MCF 10A (cell line): Measurements from ENCODE around the gene PTPRE. TPM values are rescaled to one million over a fixed set of nuclear protein-coding genes. Genes with fewer than 3 reads are reported as not detected.

Experiments used
- BruUV-seq: library from RNA; stranded (reverse); fragments of 400-500 nt; replicated peaks from 2 replicates; lab custom pipeline; 2021; lab: Mats Ljungman, UMichigan
- CTCF ChIA-PET: fragments of 300-600 bp; sonication (Branson Sonifier 250); formaldehyde crosslinking; extraction: SDS; loops from one replicate; lab custom pipeline; 2021; ENCODE audit warnings: antibody characterized with exemption, inconsistent platforms; lab: Yijun Ruan, JAX
- POLR2A ChIA-PET: fragments of 300-600, 350-650 bp; sonication (Branson Sonifier 250); formaldehyde crosslinking; extraction: SDS; loops from one replicate; lab custom pipeline; 2020; ENCODE audit warnings: antibody characterized with exemption, inconsistent platforms; lab: Yijun Ruan, JAX
- DNase-seq: peaks from one replicate; pipeline ENCODE4 v3.0.0-alpha.2; 2018; ENCODE audit not compliant: unreplicated experiment
- H3K27ac Mint-ChIP-seq: one replicate; pipeline ENCODE4 v1.8.0; 2022; ENCODE audit warnings: mild to moderate bottlenecking, low read depth, mixed read lengths; ENCODE audit not compliant: unreplicated experiment
- H3K27me3 Mint-ChIP-seq: one replicate; pipeline ENCODE4 v1.8.0; 2022; ENCODE audit warnings: mixed read lengths; ENCODE audit not compliant: insufficient read depth, unreplicated experiment
- H3K36me3 Mint-ChIP-seq: one replicate; pipeline ENCODE4 v1.8.0; 2022; ENCODE audit warnings: mild to moderate bottlenecking, moderate library complexity, mixed read lengths; ENCODE audit not compliant: insufficient read depth, unreplicated experiment
- H3K4me1 Mint-ChIP-seq: one replicate; pipeline ENCODE4 v1.8.0; 2022; ENCODE audit warnings: mixed read lengths; ENCODE audit not compliant: insufficient read depth, unreplicated experiment
- H3K4me3 Mint-ChIP-seq: one replicate; pipeline ENCODE4 v1.8.0; 2022; ENCODE audit warnings: mild to moderate bottlenecking, moderate library complexity, mixed read lengths; ENCODE audit not compliant: unreplicated experiment
- H3K9me3 Mint-ChIP-seq: one replicate; pipeline ENCODE4 v1.8.0; 2022; ENCODE audit warnings: mixed read lengths; ENCODE audit not compliant: unreplicated experiment
- CTCF ChIP-seq: fragments of 200-600 bp; IDR thresholded peaks from one replicate; pipeline ENCODE4 v1.8.0; 2022; ENCODE audit warnings: antibody characterized with exemption, mild to moderate bottlenecking; ENCODE audit not compliant: unreplicated experiment
- intact Hi-C: fragments of 100-400 bp; cut with micrococcal nuclease; formaldehyde crosslinking; loops from 2 replicates; pipeline ENCODE4 v1.14.1; 2022
- total RNA-seq: library from RNA; stranded (reverse); gene quantifications from 2 replicates; pipeline ENCODE4 v1.2.3, GENCODE V29; 2022

PTPRE gene
- total RNA-seq, 1 experiment from 2014 or later = 34.6 TPM

- peaks cover 26% of the 10 kb centered on the region for H3K4me1 Mint-ChIP-seq
- TF ChIP-seq CTCF = no peak
- no peaks in the 10 kb centered on the region for H3K27me3 Mint-ChIP-seq
- DNase-seq = no peak
- no peaks in the 10 kb centered on the region for H3K36me3 Mint-ChIP-seq
- no peak overlapping the region for H3K27ac Mint-ChIP-seq
- no peak overlapping the region for H3K4me3 Mint-ChIP-seq
- intact Hi-C loops = no loop called here
- ChIA-PET POLR2A (no interaction called here), CTCF (interaction anchor here (0.7 to 1.5 kb wide), 2 partner anchors 36 to 233 kb away, joined by 3 read pairs; no protein-coding TSS in a partner anchor)
- no peaks in the 10 kb centered on the region for H3K9me3 Mint-ChIP-seq
- no TSS peak for BruUV-seq
Measured at GRCh38 chr10:127978481-127978880, 71.6 kb downstream of the PTPRE start.

DNA sequence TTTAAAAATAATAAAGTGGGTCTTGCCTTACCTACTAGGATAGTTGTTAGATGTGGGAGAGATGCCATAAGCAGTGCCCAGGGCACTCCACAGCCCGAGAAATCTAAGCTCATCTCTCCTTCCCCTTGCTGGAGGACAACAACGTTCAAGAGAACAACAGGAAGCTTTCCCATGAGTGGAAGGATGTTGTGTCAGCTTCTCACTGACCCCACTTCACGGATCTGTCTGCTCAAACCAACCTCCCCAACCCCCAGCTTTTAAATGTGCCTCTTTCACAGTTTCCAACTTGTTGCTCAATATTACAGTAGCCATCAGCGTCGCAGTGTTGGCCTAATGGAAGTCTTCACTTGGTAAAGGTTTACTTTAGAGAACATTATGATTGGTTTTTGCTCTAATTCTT lies 72.1 kb downstream of the PTPRE start:
- intact Hi-C loops = no loop called here
- peaks cover 30% of the 10 kb centered on the region for H3K4me1 Mint-ChIP-seq
- no peak for TF ChIP-seq CTCF
- DNase-seq = no peak
- H3K4me3 Mint-ChIP-seq = no peak overlapping the region
- POLR2A ChIA-PET = no interaction called here
- H3K27ac Mint-ChIP-seq = no peak overlapping the region
- CTCF ChIA-PET = interaction anchor here (1.5 kb wide), 1 partner anchor 233 kb away, joined by 3 read pairs; no protein-coding TSS in a partner anchor
- no TSS peak for BruUV-seq
- H3K36me3 Mint-ChIP-seq = no peaks in the 10 kb centered on the region
- H3K9me3 Mint-ChIP-seq = no peaks in the 10 kb centered on the region
- no peaks in the 10 kb centered on the region for H3K27me3 Mint-ChIP-seq

DNA sequence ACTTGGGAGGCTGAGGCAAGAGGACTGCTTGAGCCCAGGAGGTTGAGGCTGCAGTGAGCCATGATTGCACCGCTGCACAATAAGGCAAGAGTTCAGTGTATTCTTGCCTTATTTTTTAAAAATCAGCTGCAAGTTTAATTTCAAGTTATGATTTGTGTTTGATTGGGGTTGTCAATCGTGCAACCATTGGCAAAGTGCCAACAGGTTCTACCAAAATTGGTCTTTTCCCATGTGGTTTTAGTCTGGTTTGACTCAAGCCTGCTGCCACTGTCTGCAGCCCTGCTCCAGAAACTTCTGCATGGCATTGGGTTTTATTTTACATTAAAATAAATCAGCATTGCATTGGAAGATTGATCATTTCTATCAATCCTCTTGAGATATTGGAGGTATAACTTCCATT lies 72.7 kb downstream of the PTPRE start:
- DNase-seq = no peak
- H3K4me1 Mint-ChIP-seq = peaks cover 30% of the 10 kb centered on the region
- H3K36me3 Mint-ChIP-seq = no peaks in the 10 kb centered on the region
- H3K27me3 Mint-ChIP-seq = no peaks in the 10 kb centered on the region
- POLR2A ChIA-PET = no interaction called here
- no peaks in the 10 kb centered on the region for H3K9me3 Mint-ChIP-seq
- H3K4me3 Mint-ChIP-seq = no peak overlapping the region
- no peak overlapping the region for H3K27ac Mint-ChIP-seq
- TF ChIP-seq CTCF = no peak
- CTCF ChIA-PET = no interaction called here
- no TSS peak for BruUV-seq
- intact Hi-C loops = no loop called here

DNA sequence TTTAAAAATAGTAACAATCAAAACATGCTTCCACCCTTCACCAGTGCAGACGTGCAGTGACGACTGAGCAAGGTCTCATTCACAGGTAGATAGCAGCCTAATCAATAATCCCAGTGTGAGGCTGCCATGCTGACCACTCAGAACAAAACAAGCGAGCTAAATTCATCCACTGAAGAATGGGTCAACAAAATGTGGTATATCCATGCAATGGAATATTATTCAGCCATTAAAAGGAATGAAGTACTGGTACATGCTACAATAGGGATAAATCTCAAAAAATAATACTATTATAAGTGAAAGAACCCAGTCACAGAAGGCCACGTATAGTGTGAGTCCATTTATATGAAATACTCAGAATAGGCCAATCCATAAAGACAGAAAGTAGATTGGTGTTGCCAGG lies 74.0 kb downstream of the PTPRE start:
- BruUV-seq = no TSS peak
- no peaks in the 10 kb centered on the region for H3K9me3 Mint-ChIP-seq
- no peak for TF ChIP-seq CTCF

More for the DNA sequence above, 74.0 kb downstream of the PTPRE start:
- Mint-ChIP-seq H3K27ac (no peak overlapping the region), H3K4me1 (peaks cover 30% of the 10 kb centered on the region), H3K36me3 (no peaks in the 10 kb centered on the region), H3K4me3 (no peak overlapping the region), H3K27me3 (no peaks in the 10 kb centered on the region)
- CTCF ChIA-PET = interaction anchor here (0.6 to 1.2 kb wide), 5 partner anchors 9 to 337 kb away, joined by 3 to 4 read pairs (median 3); no protein-coding TSS in a partner anchor
- POLR2A ChIA-PET = no interaction called here
- no peak for DNase-seq
- intact Hi-C loops = no loop called here
